Measurements from ENCODE around the gene RAD51B.

RAD51B gene

GRCh38 chr14:68561531-68562007 lies 742.0 kb downstream of the RAD51B start:
- no peak for DNase-seq (ENCODE audit: low read depth)

GRCh38 chr14:68562911-68563250 lies 743.3 kb downstream of the RAD51B start:
- DNase-seq (ENCODE audit: low read depth), result no peak

GRCh38 chr14:68563251-68564131 lies 743.9 kb downstream of the RAD51B start:
- no peak for DNase-seq (ENCODE audit: low read depth)

- no peak for DNase-seq (ENCODE audit: low read depth)
Measured at GRCh38 chr14:68564191-68564825, 744.7 kb downstream of the RAD51B start.

- no peak for DNase-seq (ENCODE audit: low read depth)
Measured at GRCh38 chr14:68564826-68565759, 745.5 kb downstream of the RAD51B start.

GRCh38 chr14:68566075-68566474 lies 746.5 kb downstream of the RAD51B start:
- DNase-seq (ENCODE audit: low read depth), result no peak

- no peak for DNase-seq (ENCODE audit: low read depth)
Measured at GRCh38 chr14:68568907-68569897, 749.6 kb downstream of the RAD51B start.

GRCh38 chr14:68569970-68570409 lies 750.4 kb downstream of the RAD51B start:
- no peak for DNase-seq (ENCODE audit: low read depth)

- no peak for DNase-seq (ENCODE audit: low read depth)
Measured at GRCh38 chr14:68571114-68571591, 751.6 kb downstream of the RAD51B start.

GRCh38 chr14:68571928-68572525 lies 752.4 kb downstream of the RAD51B start:
- no peak for DNase-seq (ENCODE audit: low read depth)

- DNase-seq (ENCODE audit: low read depth), result no peak
Measured at GRCh38 chr14:68573126-68573525, 753.5 kb downstream of the RAD51B start.

GRCh38 chr14:68573722-68574121 lies 754.1 kb downstream of the RAD51B start:
- no peak for DNase-seq (ENCODE audit: low read depth)

GRCh38 chr14:68574461-68574860 lies 754.9 kb downstream of the RAD51B start:
- DNase-seq (ENCODE audit: low read depth), result no peak

- DNase-seq (ENCODE audit: low read depth), result no peak
Measured at GRCh38 chr14:68574906-68575305, 755.3 kb downstream of the RAD51B start.

- no peak for DNase-seq (ENCODE audit: low read depth)
Measured at GRCh38 chr14:68575426-68575825, 755.8 kb downstream of the RAD51B start.

- no peak for DNase-seq (ENCODE audit: low read depth)
Measured at GRCh38 chr14:68576031-68576430, 756.5 kb downstream of the RAD51B start.

- DNase-seq (ENCODE audit: low read depth), result no peak
Measured at GRCh38 chr14:68576496-68577244, 757.1 kb downstream of the RAD51B start.

GRCh38 chr14:68577802-68578541 lies 758.4 kb downstream of the RAD51B start:
- no peak for DNase-seq (ENCODE audit: low read depth)

GRCh38 chr14:68578597-68578996 lies 759.0 kb downstream of the RAD51B start:
- DNase-seq (ENCODE audit: low read depth), result no peak

Data from stimulated activated CD4-positive, alpha-beta T cell treated with anti-CD3 and anti-CD28 coated beads, Interleukin-2, amount 100 ng/mL, for 4 hours (primary cell).